Activated T-cell treated with anti-CD3 and anti-CD28 coated beads, Interleukin-2, amount 50 U/mL, for 4 hours (primary cell): ENCODE results near the gene SNCB. TPM values are rescaled to one million over a fixed set of nuclear protein-coding genes. Genes with fewer than 3 reads are reported as not detected.
A peak's percentile ranks its signal among the peaks of the same experiment; 100 is the strongest.
"Not testable (repeated sequence)": the region's sequence is repeated elsewhere in the genome, so short reads cannot be mapped to it uniquely, and the experiment has no call there.

Source experiments
- ATAC-seq, 2 donors: fragments of 200-7000 bp; cut with Tn5 transposase; one replicate each; pipeline ENCODE4 v1.10.0; 2021
- DNase-seq: peaks from one replicate; pipeline ENCODE4 v3.0.0-alpha.2; 2020
- H3K27me3 Mint-ChIP-seq: one replicate; pipeline ENCODE4 v1.8.0; 2021; ENCODE audit warnings: low read depth, mixed read lengths
- H3K36me3 Mint-ChIP-seq: one replicate; pipeline ENCODE4 v1.8.0; 2022; ENCODE audit warnings: mixed read lengths; ENCODE audit not compliant: insufficient read depth
- H3K4me1 Mint-ChIP-seq: one replicate; pipeline ENCODE4 v1.8.0; 2021; ENCODE audit warnings: low read depth, mixed read lengths
- H3K4me3 Mint-ChIP-seq: one replicate; pipeline ENCODE4 v1.8.0; 2021; ENCODE audit warnings: mild to moderate bottlenecking, moderate library complexity, mixed read lengths
- H3K9me3 Mint-ChIP-seq: one replicate; pipeline ENCODE4 v1.8.0; 2021; ENCODE audit warnings: mixed read lengths
- total RNA-seq, 3 donors: library from RNA; stranded (reverse); gene quantifications; one replicate each; pipeline ENCODE4 v1.2.1, GENCODE V29; 2021

The SNCB gene
- total RNA-seq, 3 donors from 2014 or later: not detected

GRCh38 chr5:176614805-176615478 lies 15.4 kb downstream of the SNCB start:
- Mint-ChIP-seq H3K4me3 (no peak overlapping the region), H3K27me3 (peaks cover 73% of the 10 kb centered on the region), H3K9me3 (no peaks in the 10 kb centered on the region), H3K4me1 (peaks cover 15% of the 10 kb centered on the region), H3K36me3 (no peaks in the 10 kb centered on the region)
- ATAC-seq (no peak), DNase-seq (no peak)

GRCh38 chr5:176612855-176613254 lies 17.5 kb downstream of the SNCB start:
- Mint-ChIP-seq H3K27me3 (peaks cover 60% of the 10 kb centered on the region), H3K4me3 (no peak overlapping the region), H3K9me3 (no peaks in the 10 kb centered on the region), H3K36me3 (no peaks in the 10 kb centered on the region), H3K4me1 (peaks cover 12% of the 10 kb centered on the region)
- DNase-seq (no peak), ATAC-seq (no peak)

GRCh38 chr5:176612008-176612407 lies 18.3 kb downstream of the SNCB start:
- no peak overlapping the region for H3K4me3 Mint-ChIP-seq
- H3K4me1 Mint-ChIP-seq: peaks cover 12% of the 10 kb centered on the region
- ATAC-seq (no peak), DNase-seq (no peak)
- no peaks in the 10 kb centered on the region for H3K36me3 Mint-ChIP-seq
- H3K27me3 Mint-ChIP-seq: peaks cover 53% of the 10 kb centered on the region
- H3K9me3 Mint-ChIP-seq: no peaks in the 10 kb centered on the region

GRCh38 chr5:176611435-176611834 lies 18.9 kb downstream of the SNCB start:
- H3K27me3 Mint-ChIP-seq: peaks cover 47% of the 10 kb centered on the region
- H3K36me3 Mint-ChIP-seq: no peaks in the 10 kb centered on the region
- DNase-seq: peak; percentile 29
- no peaks in the 10 kb centered on the region for H3K9me3 Mint-ChIP-seq
- ATAC-seq: no peak
- no peak overlapping the region for H3K4me3 Mint-ChIP-seq
- peaks cover 12% of the 10 kb centered on the region for H3K4me1 Mint-ChIP-seq

- H3K9me3 Mint-ChIP-seq: no peaks in the 10 kb centered on the region
- ATAC-seq (no peak), DNase-seq (no peak)
- peaks cover 12% of the 10 kb centered on the region for H3K4me1 Mint-ChIP-seq
- peak overlapping the region; percentile 75 for H3K4me3 Mint-ChIP-seq
- no peaks in the 10 kb centered on the region for H3K36me3 Mint-ChIP-seq
- H3K27me3 Mint-ChIP-seq: peaks cover 37% of the 10 kb centered on the region
These were observed 19.9 kb downstream of the SNCB start for GRCh38 chr5:176610435-176610773.

GRCh38 chr5:176609724-176610434 lies 20.5 kb downstream of the SNCB start, which contains the start of gene GPRIN1:
TSS of gene GPRIN1 (minus strand) at chr5:176610156. CDS start at chr5:176599834, 10,322 bp downstream.
- H3K27me3 Mint-ChIP-seq: peaks cover 32% of the 10 kb centered on the region
- peak; percentile 86 to 87 for ATAC-seq
- DNase-seq: peak; percentile 38
- H3K4me1 Mint-ChIP-seq: peaks cover 12% of the 10 kb centered on the region
- H3K4me3 Mint-ChIP-seq: peak within 1 kb of the TSS; percentile 88
- H3K36me3 Mint-ChIP-seq: no peaks in the 10 kb centered on the region
- H3K9me3 Mint-ChIP-seq: no peaks in the 10 kb centered on the region

- Mint-ChIP-seq H3K36me3 (no peaks in the 10 kb centered on the region), H3K4me3 (peak overlapping the region; percentile 88), H3K27me3 (peaks cover 28% of the 10 kb centered on the region), H3K9me3 (no peaks in the 10 kb centered on the region), H3K4me1 (peaks cover 12% of the 10 kb centered on the region)
- DNase-seq: peak; percentile 23
- ATAC-seq: peak; percentile 46 to 54
These were observed 21.2 kb downstream of the SNCB start for GRCh38 chr5:176608937-176609723.

- peaks cover 12% of the 10 kb centered on the region for H3K4me1 Mint-ChIP-seq
- H3K27me3 Mint-ChIP-seq: peaks cover 21% of the 10 kb centered on the region
- H3K36me3 Mint-ChIP-seq: no peaks in the 10 kb centered on the region
- H3K4me3 Mint-ChIP-seq: peak overlapping the region; percentile 88
- no peak for ATAC-seq
- no peak for DNase-seq
- no peaks in the 10 kb centered on the region for H3K9me3 Mint-ChIP-seq
These were observed 22.1 kb downstream of the SNCB start for GRCh38 chr5:176608142-176608705.

GRCh38 chr5:176606875-176607274 lies 23.5 kb downstream of the SNCB start:
- peaks cover 12% of the 10 kb centered on the region for H3K4me1 Mint-ChIP-seq
- no peak overlapping the region for H3K4me3 Mint-ChIP-seq
- DNase-seq: no peak
- no peak for ATAC-seq
- H3K27me3 Mint-ChIP-seq: peaks cover 11% of the 10 kb centered on the region
- H3K36me3 Mint-ChIP-seq: no peaks in the 10 kb centered on the region
- H3K9me3 Mint-ChIP-seq: no peaks in the 10 kb centered on the region

- no peak for ATAC-seq
- H3K9me3 Mint-ChIP-seq: no peaks in the 10 kb centered on the region
- H3K4me3 Mint-ChIP-seq: no peak overlapping the region
- peaks cover 9% of the 10 kb centered on the region for H3K4me1 Mint-ChIP-seq
- peaks cover 5% of the 10 kb centered on the region for H3K27me3 Mint-ChIP-seq
- no peaks in the 10 kb centered on the region for H3K36me3 Mint-ChIP-seq
- DNase-seq: no peak
These were observed 24.3 kb downstream of the SNCB start for GRCh38 chr5:176606032-176606431.

- H3K4me3 Mint-ChIP-seq: no peak overlapping the region
- no peaks in the 10 kb centered on the region for H3K4me1 Mint-ChIP-seq
- H3K27me3 Mint-ChIP-seq: no peaks in the 10 kb centered on the region
- DNase-seq (no peak), ATAC-seq (no peak)
- H3K9me3 Mint-ChIP-seq: no peaks in the 10 kb centered on the region
- H3K36me3 Mint-ChIP-seq: no peaks in the 10 kb centered on the region
These were observed 27.2 kb downstream of the SNCB start for GRCh38 chr5:176603091-176603490.

GRCh38 chr5:176601901-176602482 lies 28.3 kb downstream of the SNCB start:
- Mint-ChIP-seq H3K36me3 (no peaks in the 10 kb centered on the region), H3K4me3 (no peak overlapping the region)

GRCh38 chr5:176599749-176600430 lies 30.4 kb downstream of the SNCB start:
- H3K4me3 Mint-ChIP-seq, H3K4me1 Mint-ChIP-seq, H3K9me3 Mint-ChIP-seq, DNase-seq, ATAC-seq, H3K36me3 Mint-ChIP-seq, H3K27me3 Mint-ChIP-seq: not testable (repeated sequence)

More at GRCh38 chr5:176601901-176602482, 28.3 kb downstream of the SNCB start:
- Mint-ChIP-seq H3K9me3 (no peaks in the 10 kb centered on the region), H3K4me1 (no peaks in the 10 kb centered on the region), H3K27me3 (no peaks in the 10 kb centered on the region)
- ATAC-seq: no peak
- no peak for DNase-seq
